NCI-H524 treated with DMSO at 0.1 percent for 48 hours (cell line): ENCODE results near the gene ATP8A2.
A peak's percentile ranks its signal among the peaks of the same experiment; 100 is the strongest.

Experiments used
- DNase-seq: peaks from one replicate; lab custom pipeline; 2025; lab: John Stamatoyannopoulos, UW

ATP8A2 gene

GRCh38 chr13:25732111-25732865 is 360.5 kb downstream of the ATP8A2 start:
- no peak for DNase-seq

GRCh38 chr13:25733001-25733491 is 361.3 kb downstream of the ATP8A2 start:
- DNase-seq, result no peak

GRCh38 chr13:25733696-25734435 is 362.1 kb downstream of the ATP8A2 start:
- DNase-seq, result no peak

- DNase-seq, result no peak
Observed at GRCh38 chr13:25738342-25739196, 366.8 kb downstream of the ATP8A2 start.

- no peak for DNase-seq
Observed at GRCh38 chr13:25739376-25739775, 367.6 kb downstream of the ATP8A2 start.

GRCh38 chr13:25741796-25742195 is 370.0 kb downstream of the ATP8A2 start:
- no peak for DNase-seq

GRCh38 chr13:25742220-25742619 is 370.4 kb downstream of the ATP8A2 start:
- no peak for DNase-seq

- DNase-seq, result no peak
Observed at GRCh38 chr13:25743421-25743820, 371.6 kb downstream of the ATP8A2 start.

- peak; percentile 38 for DNase-seq
Observed at GRCh38 chr13:25744178-25744577, 372.4 kb downstream of the ATP8A2 start.

GRCh38 chr13:25746131-25746530 is 374.4 kb downstream of the ATP8A2 start:
- DNase-seq, result no peak

GRCh38 chr13:25752957-25753551 is 381.3 kb downstream of the ATP8A2 start:
- DNase-seq, result no peak

GRCh38 chr13:25753976-25754375 is 382.2 kb downstream of the ATP8A2 start:
- DNase-seq, result no peak

GRCh38 chr13:25756251-25756650 is 384.5 kb downstream of the ATP8A2 start:
- DNase-seq, result no peak

GRCh38 chr13:25756912-25757311 is 385.1 kb downstream of the ATP8A2 start:
- no peak for DNase-seq

GRCh38 chr13:25761041-25761440 is 389.3 kb downstream of the ATP8A2 start:
- DNase-seq, result no peak

GRCh38 chr13:25762281-25762680 is 390.5 kb downstream of the ATP8A2 start:
- no peak for DNase-seq

GRCh38 chr13:25762795-25763377 is 391.1 kb downstream of the ATP8A2 start:
- DNase-seq, result no peak

GRCh38 chr13:25764378-25764777 is 392.6 kb downstream of the ATP8A2 start:
- no peak for DNase-seq

GRCh38 chr13:25765266-25765665 is 393.5 kb downstream of the ATP8A2 start:
- peak; percentile 92 for DNase-seq

- DNase-seq, result no peak
Observed at GRCh38 chr13:25766576-25766975, 394.8 kb downstream of the ATP8A2 start.

GRCh38 chr13:25766991-25767390 is 395.2 kb downstream of the ATP8A2 start:
- DNase-seq, result no peak

- no peak for DNase-seq
Observed at GRCh38 chr13:25768376-25768775, 396.6 kb downstream of the ATP8A2 start.
